ENCODE data around the gene DELE1. TPM values are rescaled to one million over a fixed set of nuclear protein-coding genes. Genes with fewer than 3 reads are reported as not detected.
A peak's percentile ranks its signal among the peaks of the same experiment; 100 is the strongest.
"Not testable (repeated sequence)": the region's sequence is repeated elsewhere in the genome, so short reads cannot be mapped to it uniquely, and the experiment has no call there.

Gene DELE1
- total RNA-seq, 1 donor from 2014 or later: 94.4 TPM

GRCh38 chr5:141882594-141883183 is 41.0 kb upstream of the DELE1 start:
- DNase-seq (ENCODE audit: missing footprints) (no peak), ATAC-seq (no peak)
- intact Hi-C loops (cut with DNase I): loop anchor here (2.0 kb wide), 1 partner anchor 78 kb away; no protein-coding TSS in a partner anchor

GRCh38 chr5:141883184-141883891 is 40.3 kb upstream of the DELE1 start:
- no peak for ATAC-seq
- no peak for DNase-seq (ENCODE audit: missing footprints)
- intact Hi-C loops (cut with DNase I): loop anchor here (2.0 kb wide), 1 partner anchor 77 kb away; no protein-coding TSS in a partner anchor

GRCh38 chr5:141883892-141884318 is 39.8 kb upstream of the DELE1 start:
- no peak for DNase-seq (ENCODE audit: missing footprints)
- ATAC-seq: no peak
- intact Hi-C loops (cut with DNase I): loop anchor here (2.0 kb wide), 1 partner anchor 77 kb away; no protein-coding TSS in a partner anchor

DNA sequence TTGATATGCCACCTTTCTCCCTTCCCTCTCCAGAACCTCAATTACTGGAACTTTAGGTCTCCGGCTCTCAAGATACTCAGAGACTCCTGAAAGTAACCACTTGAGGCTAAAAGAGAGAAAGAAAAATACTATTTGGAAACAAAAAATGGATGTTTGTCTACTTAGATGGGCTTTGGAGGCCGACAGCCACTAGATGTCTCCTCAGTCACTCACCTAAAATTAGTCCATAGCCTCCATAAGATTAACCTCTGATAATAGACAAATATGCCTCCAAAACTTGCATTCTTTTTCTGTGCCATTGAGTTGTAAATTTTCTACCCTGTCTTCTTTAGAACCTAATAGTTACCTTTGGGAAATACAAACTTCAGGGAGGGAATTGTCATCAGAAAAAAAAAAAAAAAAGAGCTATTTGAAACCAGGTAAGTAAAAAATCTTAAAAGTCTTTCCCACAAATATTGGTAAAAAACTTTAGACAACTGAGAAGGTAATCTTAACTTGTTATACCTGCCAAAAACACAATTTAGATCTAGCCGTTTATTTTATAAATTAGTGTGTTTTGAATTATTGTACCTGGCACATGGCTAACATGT is 34.3 kb upstream of the DELE1 start:
- intact Hi-C loops (cut with DNase I): no loop called here
- ATAC-seq: no peak
- no peak for DNase-seq (ENCODE audit: missing footprints)

DNA sequence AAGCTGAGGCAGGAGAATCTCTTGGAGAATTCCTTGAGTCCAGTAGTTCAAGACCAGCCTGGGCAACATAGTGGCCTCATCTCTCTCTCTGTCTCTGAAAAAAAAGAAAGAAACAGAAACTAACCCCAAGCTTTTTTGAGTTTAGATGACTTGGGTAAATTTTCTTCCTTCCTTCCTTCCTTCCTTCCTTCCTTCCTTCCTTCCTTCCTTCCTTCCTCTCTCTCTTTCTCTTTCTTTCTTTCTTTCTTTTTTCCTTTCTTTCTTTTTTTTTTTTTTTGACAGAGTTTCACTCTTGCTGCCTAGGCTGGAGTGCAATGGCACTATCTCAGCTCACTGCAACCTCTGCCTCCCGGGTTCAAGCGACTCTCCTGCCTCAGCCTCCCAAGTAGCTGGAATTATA is 33.2 kb upstream of the DELE1 start:
- ATAC-seq; intact Hi-C loops (cut with DNase I); DNase-seq (ENCODE audit: missing footprints): not testable (repeated sequence)

GRCh38 chr5:141897425-141897824 is 26.2 kb upstream of the DELE1 start:
- DNase-seq (ENCODE audit: missing footprints) (no peak), ATAC-seq (no peak)
- intact Hi-C loops (cut with DNase I): no loop called here

GRCh38 chr5:141898448-141899049 is 25.1 kb upstream of the DELE1 start:
- intact Hi-C loops (cut with DNase I): no loop called here
- DNase-seq (ENCODE audit: missing footprints) (no peak), ATAC-seq (peak; percentile 59)

DNA sequence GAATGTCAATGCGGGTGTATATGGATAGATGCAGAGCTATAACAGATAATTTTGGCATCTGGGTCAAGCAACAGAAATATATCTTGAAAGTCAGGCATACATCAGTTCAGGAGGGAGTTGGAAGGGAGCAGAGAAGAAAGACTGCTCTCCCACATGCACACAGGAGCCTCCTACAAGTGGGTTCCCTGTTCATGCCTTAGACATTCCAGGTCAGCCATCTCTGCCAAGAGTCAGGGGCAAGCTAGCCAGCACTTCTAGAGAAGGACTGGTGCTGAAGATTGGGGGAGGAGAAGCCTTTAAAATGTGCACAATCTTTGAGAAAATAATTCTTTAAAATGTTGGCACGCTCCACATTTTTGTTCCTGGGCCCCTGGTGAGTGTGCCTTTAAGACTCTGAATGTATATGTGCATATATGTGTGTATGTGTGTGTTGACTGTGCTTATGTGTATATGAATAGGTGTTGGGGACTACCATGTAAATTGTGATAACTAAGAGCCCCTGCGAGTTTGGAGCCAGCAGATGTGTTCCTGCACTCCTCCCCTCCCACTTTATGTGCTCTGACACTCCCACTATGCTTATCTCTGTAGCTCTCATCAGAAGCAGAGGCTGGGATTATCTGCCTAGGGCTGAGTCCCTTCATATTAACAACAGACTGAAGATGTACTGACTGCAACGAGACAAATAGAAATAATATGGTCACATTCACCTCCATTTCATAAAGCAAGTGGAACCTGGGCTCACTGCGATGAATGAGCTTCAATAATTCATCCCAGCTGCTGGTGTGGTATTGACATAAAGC is 21.5 kb upstream of the DELE1 start:
- DNase-seq (ENCODE audit: missing footprints) (no peak), ATAC-seq (no peak)
- intact Hi-C loops (cut with DNase I): no loop called here

DNA sequence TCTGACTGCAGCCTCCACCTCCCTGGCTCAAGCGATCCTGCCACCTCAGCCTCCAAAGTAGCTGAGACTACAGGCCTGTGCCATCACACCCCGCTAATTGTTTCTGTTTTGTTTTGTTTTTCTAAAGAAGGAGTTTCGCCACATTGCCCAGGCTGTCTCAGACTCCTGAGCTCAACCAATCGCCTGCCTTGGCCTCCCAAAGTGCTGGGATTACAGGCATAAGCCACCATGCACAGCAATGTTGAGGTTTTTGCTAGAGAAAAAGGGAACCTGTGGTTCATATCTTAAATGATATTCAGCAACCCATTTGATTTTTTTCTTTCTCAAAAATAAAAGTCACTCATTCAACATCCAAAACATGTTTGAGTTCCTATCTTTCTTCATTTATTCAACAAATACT is 20.4 kb upstream of the DELE1 start:
- intact Hi-C loops (cut with DNase I): no loop called here
- DNase-seq (ENCODE audit: missing footprints) (no peak), ATAC-seq (no peak)

- ATAC-seq (no peak), DNase-seq (ENCODE audit: missing footprints) (no peak)
- intact Hi-C loops (cut with DNase I): no loop called here
Observed at GRCh38 chr5:141904551-141904950, 19.1 kb upstream of the DELE1 start.

GRCh38 chr5:141906517-141906916 is 17.2 kb upstream of the DELE1 start:
- intact Hi-C loops (cut with DNase I): no loop called here
- ATAC-seq (no peak), DNase-seq (ENCODE audit: missing footprints) (no peak)

DNA sequence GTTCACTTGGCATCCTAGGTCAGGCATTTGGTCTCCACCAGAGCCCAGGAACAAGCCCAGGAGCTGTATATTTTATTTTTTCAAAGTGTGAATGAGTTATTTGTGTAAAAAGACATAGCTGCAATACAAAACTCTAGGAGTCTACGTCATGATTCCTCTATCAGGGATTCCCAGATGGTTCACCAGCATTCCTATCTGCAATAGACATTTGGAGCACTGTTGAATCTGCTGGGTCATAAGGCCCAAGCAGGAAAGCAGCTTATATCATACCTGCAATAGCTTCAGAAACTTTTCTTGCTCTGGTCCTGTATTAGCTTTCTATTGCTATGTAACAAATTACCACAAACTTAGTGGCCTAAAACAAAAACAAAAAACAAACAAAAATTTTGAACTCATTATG is 16.7 kb upstream of the DELE1 start:
- intact Hi-C loops (cut with DNase I): no loop called here
- DNase-seq (ENCODE audit: missing footprints): no peak

DNA sequence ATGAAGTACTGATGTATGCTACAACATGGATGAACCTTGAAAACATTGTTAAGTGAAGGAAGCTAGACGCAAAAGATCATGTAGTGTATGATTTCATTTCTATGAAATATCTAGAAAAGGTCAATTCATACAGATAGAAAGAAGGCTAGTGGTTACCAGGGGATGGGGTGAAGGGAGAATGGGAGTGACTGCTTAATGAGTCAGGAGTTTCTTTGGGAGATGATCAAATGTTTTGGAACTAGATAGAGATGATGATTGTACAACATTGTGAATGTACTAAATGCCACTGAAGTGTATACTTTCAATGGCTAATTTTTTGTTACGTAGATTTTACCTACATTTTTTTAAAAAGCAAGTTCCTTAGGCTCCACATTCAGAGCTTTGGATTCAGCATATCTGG is 14.9 kb upstream of the DELE1 start:
- intact Hi-C loops (cut with DNase I): no loop called here
- ATAC-seq (no peak), DNase-seq (ENCODE audit: missing footprints) (no peak)

More for the DNA sequence above, 16.7 kb upstream of the DELE1 start:
- no peak for ATAC-seq

GRCh38 chr5:141909212-141909611 is 14.5 kb upstream of the DELE1 start:
- intact Hi-C loops (cut with DNase I): no loop called here
- no peak for ATAC-seq

GRCh38 chr5:141910271-141910673 is 13.4 kb upstream of the DELE1 start:
- intact Hi-C loops (cut with DNase I): no loop called here
- ATAC-seq (no peak), DNase-seq (ENCODE audit: missing footprints) (no peak)

More at GRCh38 chr5:141909212-141909611, 14.5 kb upstream of the DELE1 start:
- DNase-seq (ENCODE audit: missing footprints): no peak

- intact Hi-C loops (cut with DNase I): no loop called here
Observed at GRCh38 chr5:141913560-141914198, 10.0 kb upstream of the DELE1 start.

DNA sequence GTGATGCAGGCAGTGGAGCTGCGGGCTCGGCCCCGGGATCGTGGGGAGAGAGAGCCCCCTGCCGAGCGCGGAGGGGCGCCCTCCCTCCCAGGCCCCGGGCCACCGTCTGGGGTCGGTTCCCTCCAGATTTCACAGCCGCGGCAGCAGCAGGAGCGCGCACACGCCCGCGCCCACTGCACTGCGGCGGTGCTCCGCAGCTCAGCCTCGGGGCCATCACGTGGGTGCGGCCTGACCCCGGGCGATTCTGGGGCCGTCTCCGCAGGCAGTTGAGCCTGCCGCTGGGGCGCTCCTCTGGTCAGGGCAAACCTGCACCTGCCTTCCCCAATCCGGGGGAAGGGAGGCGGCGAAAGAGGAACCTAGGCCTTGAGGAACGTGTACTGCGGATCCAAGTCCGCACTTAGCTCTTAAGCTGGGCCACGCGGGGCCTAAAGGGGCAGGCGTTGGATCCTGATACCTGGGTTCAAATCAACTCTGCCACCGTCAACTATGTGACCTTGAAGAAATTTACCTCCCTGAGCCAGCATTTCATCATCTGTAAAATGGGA is 9.4 kb upstream of the DELE1 start:
- intact Hi-C loops (cut with DNase I): no loop called here
- peak; percentile 57 for ATAC-seq
- DNase-seq (ENCODE audit: missing footprints): peak; percentile 85

More at GRCh38 chr5:141913560-141914198, 10.0 kb upstream of the DELE1 start:
- ATAC-seq: no peak
- DNase-seq (ENCODE audit: missing footprints): no peak

GRCh38 chr5:141914797-141915196 is 8.9 kb upstream of the DELE1 start:
- DNase-seq (ENCODE audit: missing footprints): no peak
- ATAC-seq: no peak
- intact Hi-C loops (cut with DNase I): no loop called here
